B cell (primary cell): ENCODE results near the gene ANKRD9. TPM values are rescaled to one million over a fixed set of nuclear protein-coding genes. Genes with fewer than 3 reads are reported as not detected.

Source experiments
- ATAC-seq: fragments of 200-7000 bp; cut with Tn5 transposase; one replicate; pipeline ENCODE4 v1.10.0; 2021; ENCODE audit warnings: low read depth, mild to moderate bottlenecking, moderate number of reproducible peaks, moderate library complexity
- CTCF ChIA-PET: fragments of 350-600 bp; sonication (Branson Sonifier 250); formaldehyde crosslinking; loops from one replicate; lab custom pipeline; 2021; ENCODE audit warnings: antibody characterized with exemption, inconsistent platforms; lab: Charles Lee
- POLR2A ChIA-PET: fragments of 350-600 bp; sonication (Branson Sonifier 250); formaldehyde crosslinking; loops from one replicate; lab custom pipeline; 2021; ENCODE audit warnings: antibody characterized with exemption; lab: Charles Lee
- DNase-seq: peaks from one replicate; pipeline ENCODE4 v3.0.0; 2013
- H2AFZ ChIP-seq: 2 replicates; pipeline ENCODE4 v1.6.1; 2012; ENCODE audit warnings: mild to moderate bottlenecking, low read depth, low read length; ENCODE audit not compliant: insufficient read depth, poor library complexity, severe bottlenecking
- H3K27ac ChIP-seq, 2 donors: 1 replicate in 1 of 2; 2 replicates in 1 of 2; pipeline ENCODE4 v1.5.1; 2012 to 2013; ENCODE audit warnings: low read length in 2 of 2, mild to moderate bottlenecking in 2 of 2, moderate library complexity in 1 of 2
- H3K27me3 ChIP-seq, 4 experiments: fragments of 200-600 bp in 1 of 4; sonication (generic) in 1 of 4; replicated peaks in 1 of 4; 1 replicate in 2 of 4; 2 replicates in 2 of 4; pipeline versions ENCODE4 v1.6.1 to v1.7.0; 2013 to 2016; ENCODE audit warnings: low read length in 3 of 4, mild to moderate bottlenecking in 2 of 4, mixed read lengths in 1 of 4, moderate library complexity in 1 of 4; ENCODE audit not compliant: insufficient read depth in 4 of 4, control insufficient read depth in 3 of 4; ENCODE audit errors: control extremely low read depth in 1 of 4
- H3K36me3 ChIP-seq, 2 experiments: replicated peaks in 1 of 2; 1 replicate in 1 of 2; 2 replicates in 1 of 2; pipeline versions ENCODE4 v1.6.1 to v1.7.1; 2013; ENCODE audit warnings: low read length in 1 of 2; ENCODE audit not compliant: insufficient read depth in 2 of 2, control insufficient read depth in 1 of 2; ENCODE audit errors: control extremely low read depth in 1 of 2, extremely low read depth in 1 of 2
- H3K4me1 ChIP-seq, 2 donors: fragments of 200-600 bp in 1 of 2; sonication (generic) in 1 of 2; 1 replicate in 1 of 2; 2 replicates in 1 of 2; pipeline versions ENCODE4 v1.5.1 to v1.6.1; 2013 to 2017; ENCODE audit warnings: low read length in 2 of 2; ENCODE audit not compliant: control insufficient read depth in 2 of 2, insufficient read depth in 2 of 2
- H3K4me2 ChIP-seq: replicated peaks from 2 replicates; pipeline ENCODE3; 2012; ENCODE audit warnings: mild to moderate bottlenecking, low read depth, low read length; ENCODE audit not compliant: poor library complexity, severe bottlenecking
- H3K4me3 ChIP-seq, 5 experiments: fragments of 200-600 bp in 1 of 5; sonication (generic) in 1 of 5; 1 replicate in 3 of 5; 2 replicates in 2 of 5; pipeline versions ENCODE4 v1.5.1 to v1.7.0; 2011 to 2016; ENCODE audit warnings: low read length in 4 of 5, mild to moderate bottlenecking in 4 of 5, low read depth in 2 of 5, control low read depth in 1 of 5, moderate library complexity in 1 of 5; ENCODE audit not compliant: insufficient read depth in 1 of 5; ENCODE audit errors: control extremely low read depth in 1 of 5, extremely low read depth in 1 of 5
- H3K79me2 ChIP-seq: fragments of 200-600 bp; sonication (generic); one replicate; pipeline ENCODE4 v1.6.0; 2016; ENCODE audit warnings: low read length; ENCODE audit not compliant: control insufficient read depth, insufficient read depth
- H3K9ac ChIP-seq: fragments of 200-600 bp; sonication (generic); 2 replicates; pipeline ENCODE4 v1.6.1; 2017; ENCODE audit warnings: mild to moderate bottlenecking, low read length, moderate library complexity
- H3K9me3 ChIP-seq, 3 donors: one replicate each; pipeline versions ENCODE4 v1.6.1 to v1.7.1; 2013; ENCODE audit warnings: low read length in 2 of 3; ENCODE audit not compliant: control insufficient read depth in 2 of 3, insufficient read depth in 1 of 3; ENCODE audit errors: control extremely low read depth in 1 of 3
- H4K20me1 ChIP-seq: 2 replicates; pipeline ENCODE4 v1.6.0; 2012; ENCODE audit warnings: mild to moderate bottlenecking, low read length; ENCODE audit not compliant: insufficient read depth, control insufficient read depth, poor library complexity, severe bottlenecking
- H3K27ac Mint-ChIP-seq: one replicate; pipeline ENCODE4 v1.8.0; 2021; ENCODE audit warnings: mixed read lengths
- H3K27me3 Mint-ChIP-seq: one replicate; pipeline ENCODE4 v1.8.0; 2021; ENCODE audit warnings: mixed read lengths
- H3K4me1 Mint-ChIP-seq: one replicate; pipeline ENCODE4 v1.8.0; 2021; ENCODE audit warnings: mixed read lengths
- H3K4me3 Mint-ChIP-seq: one replicate; pipeline ENCODE4 v1.8.0; 2021; ENCODE audit warnings: mixed read lengths
- H3K9me3 Mint-ChIP-seq: one replicate; pipeline ENCODE4 v1.8.0; 2022; ENCODE audit warnings: mixed read lengths; ENCODE audit not compliant: insufficient read depth
- EZH2 ChIP-seq: IDR thresholded peaks from 2 replicates; pipeline ENCODE4 v1.6.1; 2012; ENCODE audit warnings: borderline replicate concordance, low read depth, mild to moderate bottlenecking, moderate library complexity, low read length; ENCODE audit not compliant: insufficient read depth, poor library complexity, severe bottlenecking
- WGBS: methylation state at CpG from one replicate; pipeline ENCODE4 v1.1.5; 2013; ENCODE audit warnings: missing lambda C conversion rate; ENCODE audit not compliant: insufficient coverage; 5-methylcytosine and 5-hydroxymethylcytosine counted together
- intact Hi-C: fragments of 100-400 bp; cut with micrococcal nuclease; formaldehyde crosslinking; loops from one replicate; pipeline ENCODE4 v1.10.0; 2022
- polyA plus RNA-seq: library from polyadenylated mRNA; depleted of rRNA; stranded (reverse); fragments of >200 nt; gene quantifications from 2 replicates; pipeline ENCODE4 v1.2.3, GENCODE V29; 2012
- total RNA-seq, 2 donors: library from RNA; stranded (reverse); fragments of 120-200 nt in 1 of 2; gene quantifications; 1 replicate in 1 of 2; 2 replicates in 1 of 2; pipeline versions ENCODE4 v1.2.3 to v1.2.4, GENCODE V29; 2013 to 2022
- TF ChIP-seq, protein P1 (sequence below): fragments of 200-600 bp; IDR thresholded peaks from one replicate; pipeline ENCODE4 v1.8.0; 2022; ENCODE audit warnings: antibody characterized with exemption, mild to moderate bottlenecking

The ANKRD9 gene
- total and polyA plus RNA-seq, 2 donors (not counting 1 experiment from before 2014, with no cell fraction given) = 1.4 to 1.5 TPM

DNA sequence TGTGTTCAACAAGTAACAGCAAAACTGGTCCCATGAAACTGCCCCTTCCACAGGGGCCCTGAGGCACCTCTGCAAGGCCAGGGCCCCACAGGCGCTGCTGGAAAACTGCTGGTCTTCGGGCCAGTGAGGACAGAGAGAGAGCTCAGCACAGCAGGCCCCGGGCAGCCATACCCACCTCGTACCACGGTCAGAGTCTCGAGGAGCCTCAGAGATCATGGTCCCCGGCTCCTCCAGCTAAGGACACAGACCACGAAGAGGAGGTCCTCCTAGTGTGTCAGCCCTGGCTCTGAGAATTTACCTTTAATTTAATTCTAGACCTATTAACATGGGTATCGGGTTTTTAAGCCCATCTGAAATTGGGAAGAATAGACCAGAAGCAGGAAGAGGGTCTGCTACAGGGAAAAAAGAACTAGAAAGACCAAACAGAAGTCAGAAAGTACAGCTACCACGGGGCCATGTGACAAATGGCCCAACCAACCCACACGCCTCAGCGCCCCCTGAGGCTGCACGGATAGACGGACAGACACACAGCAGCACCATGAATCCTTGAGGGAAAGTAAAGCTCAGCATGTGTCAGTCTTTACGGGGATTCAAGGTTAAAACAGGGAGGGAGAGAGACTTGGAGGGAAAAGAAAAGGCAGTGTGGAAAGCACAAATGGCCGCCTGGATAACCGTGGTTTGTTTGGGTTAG, 22.9 kb downstream of the ANKRD9 start:
- Histone ChIP-seq H3K36me3 (no peaks in the 10 kb centered on the region), H3K4me1 (no peaks in the 10 kb centered on the region), H3K79me2 (no peaks in the 10 kb centered on the region), H4K20me1 (no peaks in the 10 kb centered on the region), H3K9ac (no peak overlapping the region), H3K4me3 (no peak overlapping the region), H3K9me3 (peaks cover 0 to 18% (median 4%) of the 10 kb centered on the region in 3 donors), H2AFZ (no peak overlapping the region), H3K4me2 (no peak overlapping the region), H3K27me3 (no peaks in the 10 kb centered on the region), H3K27ac (no peak overlapping the region)
- intact Hi-C loops = no loop called here
- no peak for ATAC-seq
- no peak for DNase-seq
- Mint-ChIP-seq H3K9me3 (peaks cover 4% of the 10 kb centered on the region), H3K4me1 (no peaks in the 10 kb centered on the region), H3K27me3 (no peaks in the 10 kb centered on the region), H3K27ac (no peak overlapping the region), H3K4me3 (no peak overlapping the region)
- POLR2A ChIA-PET = no interaction called here
- 97% methylated on average over 13 of the region's 17 CpGs for WGBS
- CTCF ChIA-PET = interaction anchor here (1.3 kb wide), 1 partner anchor 44 kb away, joined by 4 read pairs; no protein-coding TSS in a partner anchor
- no peak for TF ChIP-seq EZH2
- TF ChIP-seq, protein P1, sequence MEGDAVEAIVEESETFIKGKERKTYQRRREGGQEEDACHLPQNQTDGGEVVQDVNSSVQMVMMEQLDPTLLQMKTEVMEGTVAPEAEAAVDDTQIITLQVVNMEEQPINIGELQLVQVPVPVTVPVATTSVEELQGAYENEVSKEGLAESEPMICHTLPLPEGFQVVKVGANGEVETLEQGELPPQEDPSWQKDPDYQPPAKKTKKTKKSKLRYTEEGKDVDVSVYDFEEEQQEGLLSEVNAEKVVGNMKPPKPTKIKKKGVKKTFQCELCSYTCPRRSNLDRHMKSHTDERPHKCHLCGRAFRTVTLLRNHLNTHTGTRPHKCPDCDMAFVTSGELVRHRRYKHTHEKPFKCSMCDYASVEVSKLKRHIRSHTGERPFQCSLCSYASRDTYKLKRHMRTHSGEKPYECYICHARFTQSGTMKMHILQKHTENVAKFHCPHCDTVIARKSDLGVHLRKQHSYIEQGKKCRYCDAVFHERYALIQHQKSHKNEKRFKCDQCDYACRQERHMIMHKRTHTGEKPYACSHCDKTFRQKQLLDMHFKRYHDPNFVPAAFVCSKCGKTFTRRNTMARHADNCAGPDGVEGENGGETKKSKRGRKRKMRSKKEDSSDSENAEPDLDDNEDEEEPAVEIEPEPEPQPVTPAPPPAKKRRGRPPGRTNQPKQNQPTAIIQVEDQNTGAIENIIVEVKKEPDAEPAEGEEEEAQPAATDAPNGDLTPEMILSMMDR = no peak
